GM13976 (cell line): ENCODE results near the gene FBL.

Experiments
- DNase-seq: peaks from one replicate; pipeline ENCODE4 v3.0.0; 2012; ENCODE audit warnings: low spot score
- in situ Hi-C: fragments of 300-500 bp; cut with MboI; formaldehyde crosslinking; loops from one replicate; pipeline ENCODE4 v1.12.0; 2022; ENCODE audit warnings: low sequenced_read_pairs, mixed read lengths, inconsistent platforms; ENCODE audit not compliant: unreplicated experiment
- TF ChIP-seq, protein P1 (sequence below): IDR thresholded peaks from 2 replicates; pipeline ENCODE4 v1.5.1; 2012; ENCODE audit warnings: borderline replicate concordance, mild to moderate bottlenecking; ENCODE audit not compliant: insufficient read depth; ENCODE audit errors: extremely low read depth, missing control alignments, control extremely low read depth

The FBL gene

GRCh38 chr19:39842693-39843435, 3.3 kb downstream of the FBL start:
- in situ Hi-C loops: loop anchor here (10.0 kb wide), 2 partner anchors 168 to 288 kb away; no protein-coding TSS in a partner anchor
- DNase-seq: no peak
- TF ChIP-seq, protein P1, sequence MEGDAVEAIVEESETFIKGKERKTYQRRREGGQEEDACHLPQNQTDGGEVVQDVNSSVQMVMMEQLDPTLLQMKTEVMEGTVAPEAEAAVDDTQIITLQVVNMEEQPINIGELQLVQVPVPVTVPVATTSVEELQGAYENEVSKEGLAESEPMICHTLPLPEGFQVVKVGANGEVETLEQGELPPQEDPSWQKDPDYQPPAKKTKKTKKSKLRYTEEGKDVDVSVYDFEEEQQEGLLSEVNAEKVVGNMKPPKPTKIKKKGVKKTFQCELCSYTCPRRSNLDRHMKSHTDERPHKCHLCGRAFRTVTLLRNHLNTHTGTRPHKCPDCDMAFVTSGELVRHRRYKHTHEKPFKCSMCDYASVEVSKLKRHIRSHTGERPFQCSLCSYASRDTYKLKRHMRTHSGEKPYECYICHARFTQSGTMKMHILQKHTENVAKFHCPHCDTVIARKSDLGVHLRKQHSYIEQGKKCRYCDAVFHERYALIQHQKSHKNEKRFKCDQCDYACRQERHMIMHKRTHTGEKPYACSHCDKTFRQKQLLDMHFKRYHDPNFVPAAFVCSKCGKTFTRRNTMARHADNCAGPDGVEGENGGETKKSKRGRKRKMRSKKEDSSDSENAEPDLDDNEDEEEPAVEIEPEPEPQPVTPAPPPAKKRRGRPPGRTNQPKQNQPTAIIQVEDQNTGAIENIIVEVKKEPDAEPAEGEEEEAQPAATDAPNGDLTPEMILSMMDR: no peak

GRCh38 chr19:39841041-39841440, 5.1 kb downstream of the FBL start:
- TF ChIP-seq, protein P1: no peak
- no peak for DNase-seq
- in situ Hi-C loops: loop anchor here (10.0 kb wide), 2 partner anchors 166 to 286 kb away; no protein-coding TSS in a partner anchor

- TF ChIP-seq, protein P1: no peak
- in situ Hi-C loops: loop anchor here (10.0 kb wide), 2 partner anchors 166 to 286 kb away; no protein-coding TSS in a partner anchor
- no peak for DNase-seq
These were observed 5.7 kb downstream of the FBL start for GRCh38 chr19:39840492-39840891.

DNA sequence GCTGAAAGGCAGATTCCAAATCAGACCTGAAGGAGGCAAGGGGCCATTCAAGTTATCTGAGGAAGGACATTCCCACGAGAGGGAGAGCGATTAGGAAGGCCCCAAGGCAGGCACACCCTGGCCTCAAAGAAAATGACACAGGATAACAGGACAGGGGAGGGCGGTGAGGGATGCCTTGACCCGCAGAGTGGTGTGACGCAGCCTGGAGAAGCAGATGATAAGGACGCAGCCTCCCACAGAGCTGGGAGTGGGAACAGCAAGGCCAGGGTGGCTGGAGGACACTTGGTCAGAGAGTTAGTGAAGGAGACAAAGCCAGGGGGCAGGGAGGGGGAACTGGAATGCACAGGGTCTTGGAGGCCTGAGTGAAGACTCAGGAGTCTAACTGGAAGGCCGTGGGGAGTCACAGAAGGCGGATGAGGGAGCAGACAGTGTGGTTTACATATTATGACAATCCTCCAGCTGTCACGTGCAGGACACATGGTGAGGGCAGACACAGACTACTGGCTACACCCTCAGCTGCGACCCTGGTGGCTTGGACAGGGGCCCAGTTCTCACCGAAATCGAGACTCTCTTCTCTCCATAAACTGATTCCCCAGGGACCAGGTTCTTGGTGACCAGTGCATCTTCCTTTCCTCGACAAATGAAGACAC, 6.4 kb downstream of the FBL start:
- no peak for DNase-seq
- in situ Hi-C loops: loop anchor here (10.0 kb wide), 2 partner anchors 165 to 285 kb away; no protein-coding TSS in a partner anchor
- TF ChIP-seq, protein P1: no peak

DNA sequence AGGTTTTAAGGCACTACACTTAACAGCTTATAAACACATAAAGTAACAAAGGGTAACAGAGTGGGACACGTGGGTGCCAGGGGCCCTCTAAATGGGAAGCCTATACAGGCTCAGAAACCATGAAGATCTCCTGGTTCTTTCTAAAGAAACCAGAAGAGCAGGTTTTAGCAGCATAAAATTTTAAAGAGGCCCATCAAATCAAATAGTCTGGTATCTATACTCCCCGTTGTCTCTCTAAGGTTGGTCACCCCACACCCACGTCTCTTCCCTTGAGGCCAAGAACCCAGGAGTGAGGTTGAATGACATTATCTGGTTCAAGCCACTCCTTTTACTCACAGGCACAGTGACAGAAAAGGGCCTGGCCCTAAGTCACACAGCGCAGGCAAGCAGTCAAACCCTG, 7.6 kb downstream of the FBL start:
- TF ChIP-seq, protein P1: no peak
- in situ Hi-C loops: no loop called here
- DNase-seq: no peak

GRCh38 chr19:39837978-39838377, 8.2 kb downstream of the FBL start:
- in situ Hi-C loops: no loop called here
- no peak for DNase-seq
- TF ChIP-seq, protein P1: no peak
